Kidney (tissue), 14 donors: ENCODE results near the gene BSDC1. TPM values are rescaled to one million over a fixed set of nuclear protein-coding genes. Genes with fewer than 3 reads are reported as not detected.

Experiments used
- DNase-seq, 5 donors: peaks; one replicate each; pipeline ENCODE4 v3.0.0-alpha.2; 2013 to 2020
- FAIRE-seq: peaks from 2 replicates; lab custom pipeline; 2012; peaks lifted over from hg19 to GRCh38; lab: Jason Lieb, UNC
- H3K27ac ChIP-seq, 2 donors: one replicate each; pipeline ENCODE4 v1.7.0; 2013; ENCODE audit warnings: low read depth in 2 of 2, low read length in 2 of 2, inconsistent platforms in 1 of 2
- H3K27me3 ChIP-seq: one replicate; pipeline ENCODE4 v1.7.1; 2013; ENCODE audit warnings: low read length, inconsistent platforms; ENCODE audit not compliant: control insufficient read depth, insufficient read depth
- H3K36me3 ChIP-seq, 3 donors: one replicate each; pipeline versions ENCODE4 v1.7.0 to v1.7.1; 2013; ENCODE audit warnings: low read length in 3 of 3, control low read depth in 1 of 3, inconsistent platforms in 1 of 3; ENCODE audit not compliant: insufficient read depth in 3 of 3, control insufficient read depth in 2 of 3
- H3K4me1 ChIP-seq, 3 donors: one replicate each; pipeline versions ENCODE4 v1.7.0 to v1.7.1; 2013; ENCODE audit warnings: low read length in 3 of 3, inconsistent platforms in 1 of 3, low read depth in 1 of 3; ENCODE audit not compliant: control insufficient read depth in 2 of 3, insufficient read depth in 2 of 3
- H3K4me3 ChIP-seq, 3 donors: one replicate each; pipeline versions ENCODE4 v1.7.0 to v1.8.1; 2013; ENCODE audit warnings: low read length in 3 of 3, control low read depth in 1 of 3, inconsistent platforms in 1 of 3
- H3K9ac ChIP-seq, 3 donors: one replicate each; pipeline versions ENCODE4 v1.7.0 to v1.7.1; 2013; ENCODE audit warnings: low read length in 3 of 3, control low read depth in 1 of 3, inconsistent platforms in 1 of 3
- H3K9me3 ChIP-seq, 3 donors: one replicate each; pipeline versions ENCODE4 v1.7.0 to v1.7.1; 2013; ENCODE audit warnings: low read length in 3 of 3, control low read depth in 1 of 3, inconsistent platforms in 1 of 3; ENCODE audit not compliant: control insufficient read depth in 2 of 3, insufficient read depth in 1 of 3
- intact Hi-C: fragments of 100-400 bp; cut with DNase I; formaldehyde crosslinking; loops from one replicate; pipeline ENCODE4 v1.11.1; 2022
- polyA plus RNA-seq: library from polyadenylated mRNA; stranded (reverse); fragments of 350-450 nt; fragmentation: Illumina TruSeq; extraction: RNeasy Lipid Tissue Mini Kit (QIAGEN cat#74804); gene quantifications from one replicate; pipeline ENCODE4 v1.2.3, GENCODE V29; 2014; ENCODE audit warnings: low read depth, low replicate concordance; ENCODE audit not compliant: insufficient read depth
- total RNA-seq: library from RNA; stranded (reverse); fragmentation: NEBNext Ultra II Directional; extraction: Animal tissue kit (Norgen Biotek cat#: 25700); gene quantifications from one replicate; pipeline ENCODE4 v1.2.1, GENCODE V29; 2021
- TF ChIP-seq, protein P1 (sequence below): IDR thresholded peaks from 3 replicates; pipeline ENCODE4 v1.5.1; 2012; ENCODE audit warnings: mild to moderate bottlenecking, moderate library complexity, borderline replicate concordance; ENCODE audit not compliant: insufficient read depth; ENCODE audit errors: extremely low read depth
- donor health status: control.
- donor health status: control.
- donor health status: control.
- donor health status: control.
- donor health status: control.
- donor health status: DM: yes; HTN: yes; CAD: no.
- donor health status: Normal renal cell carcinoma (clear cell type).

The BSDC1 gene
- total and polyA plus RNA-seq, 2 donors from 2014 or later, result 40.2 to 61.7 TPM

DNA sequence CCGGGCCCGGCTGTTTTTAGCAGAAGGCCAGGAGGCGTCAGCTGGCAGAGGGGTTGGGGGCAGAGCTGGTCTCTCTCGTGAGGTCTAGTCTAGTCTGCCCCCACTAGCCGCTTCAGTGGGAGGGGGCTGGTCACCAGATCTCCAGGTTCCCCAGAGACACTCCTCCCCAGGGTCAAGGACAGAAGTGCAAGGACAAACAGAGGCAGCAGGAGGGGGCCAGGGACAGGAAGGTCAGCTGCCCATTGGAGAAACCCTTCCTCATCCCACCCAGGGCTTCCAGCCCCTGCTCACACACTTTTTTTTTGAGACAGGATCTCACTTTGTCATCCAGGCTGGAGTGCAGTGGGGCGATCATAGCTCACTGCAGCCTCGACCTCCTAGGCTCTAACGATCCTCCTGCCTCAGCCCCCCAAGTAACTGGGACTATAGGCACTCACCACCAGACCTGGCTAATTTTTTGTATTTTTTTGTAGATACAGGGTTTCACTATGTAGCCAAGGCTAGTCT is 41.9 kb downstream of the BSDC1 start:
- intact Hi-C loops, result no loop called here
- peak overlapping the region in 2 of 3 donors; percentile 64 to 76 for H3K9ac ChIP-seq
- peak overlapping the region; percentile 7 to 68 (median 67) for H3K4me3 ChIP-seq
- no peaks in the 10 kb centered on the region for H3K9me3 ChIP-seq
- peak overlapping the region; percentile 87 to 94 for H3K27ac ChIP-seq
- H3K36me3 ChIP-seq, result no peaks in the 10 kb centered on the region
- no peaks in the 10 kb centered on the region for H3K27me3 ChIP-seq
- FAIRE-seq (no peak), DNase-seq (peak in 1 of 5 donors; percentile 32)
- TF ChIP-seq, protein P1, sequence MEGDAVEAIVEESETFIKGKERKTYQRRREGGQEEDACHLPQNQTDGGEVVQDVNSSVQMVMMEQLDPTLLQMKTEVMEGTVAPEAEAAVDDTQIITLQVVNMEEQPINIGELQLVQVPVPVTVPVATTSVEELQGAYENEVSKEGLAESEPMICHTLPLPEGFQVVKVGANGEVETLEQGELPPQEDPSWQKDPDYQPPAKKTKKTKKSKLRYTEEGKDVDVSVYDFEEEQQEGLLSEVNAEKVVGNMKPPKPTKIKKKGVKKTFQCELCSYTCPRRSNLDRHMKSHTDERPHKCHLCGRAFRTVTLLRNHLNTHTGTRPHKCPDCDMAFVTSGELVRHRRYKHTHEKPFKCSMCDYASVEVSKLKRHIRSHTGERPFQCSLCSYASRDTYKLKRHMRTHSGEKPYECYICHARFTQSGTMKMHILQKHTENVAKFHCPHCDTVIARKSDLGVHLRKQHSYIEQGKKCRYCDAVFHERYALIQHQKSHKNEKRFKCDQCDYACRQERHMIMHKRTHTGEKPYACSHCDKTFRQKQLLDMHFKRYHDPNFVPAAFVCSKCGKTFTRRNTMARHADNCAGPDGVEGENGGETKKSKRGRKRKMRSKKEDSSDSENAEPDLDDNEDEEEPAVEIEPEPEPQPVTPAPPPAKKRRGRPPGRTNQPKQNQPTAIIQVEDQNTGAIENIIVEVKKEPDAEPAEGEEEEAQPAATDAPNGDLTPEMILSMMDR, result no peak
- H3K4me1 ChIP-seq, result peaks cover 8 to 28% (median 11%) of the 10 kb centered on the region in 3 donors

DNA sequence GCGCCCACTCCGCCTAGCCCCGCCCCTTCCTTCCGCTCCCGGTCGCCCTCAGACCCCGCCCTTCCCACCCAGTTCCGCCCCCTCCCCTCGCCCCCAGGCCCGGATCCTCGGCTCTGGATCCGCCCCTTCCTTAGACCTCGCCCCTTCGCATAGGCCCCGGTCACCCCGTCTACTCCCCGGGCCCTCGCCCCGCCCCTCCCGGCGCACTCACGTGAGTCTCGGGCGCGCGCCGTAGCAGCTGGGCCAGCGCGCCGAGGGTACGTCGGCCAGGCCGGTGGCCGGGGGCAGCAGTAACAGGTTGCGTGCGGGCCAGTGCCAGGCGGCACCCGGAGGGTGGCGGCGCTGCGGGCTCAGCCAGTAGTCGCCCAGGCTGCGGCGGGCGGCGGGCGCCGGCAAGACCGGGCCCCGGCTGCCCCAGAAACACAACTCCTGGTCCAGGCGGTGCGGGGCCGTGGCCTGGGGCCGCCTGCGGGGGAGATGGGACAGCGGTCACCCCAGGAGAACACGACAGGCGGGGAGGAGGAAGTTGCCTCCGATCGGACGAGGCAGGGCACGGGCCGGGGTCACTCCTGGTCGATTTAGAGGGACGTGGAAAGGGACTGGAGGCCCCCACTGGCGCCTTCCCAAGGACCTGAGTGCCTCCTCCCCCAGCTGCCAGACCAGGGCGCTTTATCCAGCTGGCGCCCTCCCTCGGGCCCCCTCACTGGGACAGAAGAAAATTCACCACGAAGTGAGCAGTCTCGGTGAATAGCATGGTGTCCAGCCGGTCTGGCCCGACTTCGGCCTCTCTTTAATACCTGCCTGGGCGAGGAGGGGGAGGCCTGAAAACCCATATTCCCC is 42.6 kb downstream of the BSDC1 start:
- TF ChIP-seq, protein P1, result no peak
- intact Hi-C loops, result no loop called here
- H3K27ac ChIP-seq, result peak overlapping the region; percentile 87 to 94
- H3K27me3 ChIP-seq, result no peaks in the 10 kb centered on the region
- H3K9ac ChIP-seq, result peak overlapping the region in 2 of 3 donors; percentile 64 to 76
- H3K4me1 ChIP-seq, result peaks cover 8 to 28% (median 11%) of the 10 kb centered on the region in 3 donors
- H3K9me3 ChIP-seq, result no peaks in the 10 kb centered on the region
- H3K4me3 ChIP-seq, result peak overlapping the region; percentile 66 to 73 (median 67)
- no peaks in the 10 kb centered on the region for H3K36me3 ChIP-seq
- DNase-seq (peak; percentile 97 to 99 (median 98)), FAIRE-seq (no peak)

GRCh38 chr1:32350785-32351398 is 43.3 kb downstream of the BSDC1 start:
- no peaks in the 10 kb centered on the region for H3K27me3 ChIP-seq
- H3K27ac ChIP-seq, result peak overlapping the region; percentile 80 to 92
- H3K9me3 ChIP-seq, result no peaks in the 10 kb centered on the region
- peak overlapping the region; percentile 66 to 73 (median 67) for H3K4me3 ChIP-seq
- DNase-seq, result peak in 1 of 5 donors; percentile 94
- FAIRE-seq, result no peak
- peak overlapping the region in 1 of 3 donors; percentile 26 for H3K9ac ChIP-seq
- intact Hi-C loops, result no loop called here
- TF ChIP-seq, protein P1, result peak; percentile 55
- H3K4me1 ChIP-seq, result peaks cover 8 to 28% (median 11%) of the 10 kb centered on the region in 3 donors
- H3K36me3 ChIP-seq, result no peaks in the 10 kb centered on the region
